ENCODE data around the gene IGSF21. TPM values are rescaled to one million over a fixed set of nuclear protein-coding genes. Genes with fewer than 3 reads are reported as not detected.

IGSF21 gene
- total RNA-seq, 4 donors from 2014 or later, result not detected

DNA sequence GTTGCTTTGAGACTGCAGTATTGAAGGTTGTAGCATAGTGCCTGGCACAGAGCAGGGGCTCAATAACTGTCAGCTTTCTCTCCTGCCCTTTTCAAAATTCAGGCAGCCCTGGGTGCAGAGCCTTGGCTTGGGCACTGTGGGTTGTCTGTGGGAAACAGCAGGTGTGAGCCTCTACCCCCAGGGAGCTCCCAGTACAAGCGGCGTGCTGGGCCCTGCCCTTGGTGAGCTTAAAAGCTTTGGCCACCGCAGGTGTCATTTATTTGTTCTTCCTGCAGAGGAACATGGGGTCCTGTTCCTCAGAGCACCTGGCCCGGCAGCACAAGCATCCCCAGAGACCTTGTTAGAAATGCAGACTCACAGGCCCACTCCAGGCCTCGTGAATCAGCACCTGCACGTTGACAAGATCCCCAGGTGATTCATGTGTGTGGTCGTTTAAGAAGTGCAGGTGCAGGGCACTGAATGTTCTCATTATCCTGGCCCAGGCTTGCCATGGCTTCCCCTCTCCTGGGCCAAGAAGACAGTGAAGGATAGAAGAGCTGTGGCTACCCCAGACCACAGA, 29.9 kb upstream of the IGSF21 start:
- H3K36me3 ChIP-seq, result no peaks in the 10 kb centered on the region
- H3K9me3 ChIP-seq, result no peaks in the 10 kb centered on the region
- no peak overlapping the region for H3K27ac ChIP-seq
- no peak overlapping the region for H3K4me3 ChIP-seq
- TF ChIP-seq, protein P1, sequence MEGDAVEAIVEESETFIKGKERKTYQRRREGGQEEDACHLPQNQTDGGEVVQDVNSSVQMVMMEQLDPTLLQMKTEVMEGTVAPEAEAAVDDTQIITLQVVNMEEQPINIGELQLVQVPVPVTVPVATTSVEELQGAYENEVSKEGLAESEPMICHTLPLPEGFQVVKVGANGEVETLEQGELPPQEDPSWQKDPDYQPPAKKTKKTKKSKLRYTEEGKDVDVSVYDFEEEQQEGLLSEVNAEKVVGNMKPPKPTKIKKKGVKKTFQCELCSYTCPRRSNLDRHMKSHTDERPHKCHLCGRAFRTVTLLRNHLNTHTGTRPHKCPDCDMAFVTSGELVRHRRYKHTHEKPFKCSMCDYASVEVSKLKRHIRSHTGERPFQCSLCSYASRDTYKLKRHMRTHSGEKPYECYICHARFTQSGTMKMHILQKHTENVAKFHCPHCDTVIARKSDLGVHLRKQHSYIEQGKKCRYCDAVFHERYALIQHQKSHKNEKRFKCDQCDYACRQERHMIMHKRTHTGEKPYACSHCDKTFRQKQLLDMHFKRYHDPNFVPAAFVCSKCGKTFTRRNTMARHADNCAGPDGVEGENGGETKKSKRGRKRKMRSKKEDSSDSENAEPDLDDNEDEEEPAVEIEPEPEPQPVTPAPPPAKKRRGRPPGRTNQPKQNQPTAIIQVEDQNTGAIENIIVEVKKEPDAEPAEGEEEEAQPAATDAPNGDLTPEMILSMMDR (IDR thresholded peaks at IDR 0.05), result no peak
- TF ChIP-seq POLR2A (IDR thresholded peaks at IDR 0.05), result no peak
- no peak for DNase-seq
- no peaks in the 10 kb centered on the region for H3K27me3 ChIP-seq
- no peaks in the 10 kb centered on the region for H3K4me1 ChIP-seq

DNA sequence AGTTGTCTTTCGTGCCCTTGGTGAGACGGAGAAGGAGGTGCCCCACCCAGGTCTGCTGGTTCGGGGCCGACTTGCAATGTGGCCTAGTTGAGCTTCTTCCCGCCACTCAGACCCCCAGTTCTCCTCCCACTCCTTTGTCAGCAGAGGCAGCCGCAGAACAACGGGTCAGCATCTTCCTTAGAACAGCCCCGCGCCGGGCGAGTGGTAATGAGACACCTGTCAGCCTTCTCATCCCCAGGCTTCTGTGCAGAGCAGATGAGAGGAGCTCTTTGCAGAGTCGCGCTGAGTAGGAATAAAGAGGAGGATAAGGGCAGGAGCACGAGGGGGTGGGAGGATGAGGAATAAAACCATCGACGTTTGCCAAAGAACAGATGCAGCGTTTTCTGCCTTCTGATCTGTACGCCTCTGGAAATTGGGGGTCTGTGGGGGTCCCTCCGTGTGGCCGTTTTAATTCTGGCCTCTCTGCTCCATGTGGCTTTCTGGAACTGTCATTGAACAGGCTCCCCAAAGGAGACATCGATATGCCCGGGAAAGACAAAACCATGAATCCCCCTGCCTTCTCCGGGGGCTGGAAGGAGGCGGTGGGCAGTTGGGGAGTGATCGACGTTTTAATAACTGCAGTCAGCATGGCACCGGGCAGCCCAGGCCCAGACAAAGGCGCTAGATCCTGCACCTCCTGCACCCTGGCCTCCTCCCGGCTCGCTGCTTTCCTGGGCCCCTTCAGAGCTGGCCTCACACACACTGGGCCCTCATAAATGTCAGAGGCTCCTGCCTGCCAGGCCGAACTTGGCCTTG, 27.5 kb upstream of the IGSF21 start:
- H3K27me3 ChIP-seq, result no peaks in the 10 kb centered on the region
- H3K36me3 ChIP-seq, result no peaks in the 10 kb centered on the region
- no peak overlapping the region for H3K27ac ChIP-seq
- no peaks in the 10 kb centered on the region for H3K9me3 ChIP-seq
- no peak for DNase-seq
- no peak for TF ChIP-seq POLR2A (IDR thresholded peaks at IDR 0.05)
- TF ChIP-seq, protein P1 (IDR thresholded peaks at IDR 0.05), result no peak
- H3K4me1 ChIP-seq, result no peaks in the 10 kb centered on the region
- H3K4me3 ChIP-seq, result no peak overlapping the region

DNA sequence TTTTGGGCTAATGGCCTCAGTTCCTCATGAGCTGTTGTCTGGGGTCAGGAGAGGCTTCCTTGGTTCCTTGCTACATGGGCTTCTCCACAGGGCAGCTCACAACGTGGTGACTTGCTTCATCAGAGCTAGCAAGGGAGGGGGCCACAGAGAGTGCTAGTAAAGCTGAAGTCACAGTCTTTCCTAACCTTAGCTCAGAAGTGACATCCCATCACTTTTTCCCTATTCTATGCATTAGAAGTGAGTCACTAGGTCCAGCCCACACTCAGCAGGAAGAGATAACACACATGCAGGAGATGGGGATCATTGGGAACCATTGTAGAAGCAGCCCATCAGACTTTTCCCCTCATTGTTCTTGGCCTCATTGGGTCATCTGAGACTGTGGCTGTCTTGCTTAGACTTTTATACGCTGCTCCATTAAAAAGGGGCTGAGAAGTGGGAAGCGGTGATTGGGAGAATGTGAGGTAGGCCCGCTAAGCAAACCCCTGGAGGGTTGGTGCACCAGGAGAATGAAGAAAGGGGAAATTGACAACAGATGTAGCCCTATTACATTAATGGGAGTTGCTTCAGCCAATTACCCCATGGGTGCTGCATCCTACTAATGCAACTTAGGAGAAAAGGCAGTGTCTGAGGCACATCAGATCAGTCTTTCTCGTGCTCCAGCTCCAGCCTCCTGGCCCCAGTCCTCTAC, 22.1 kb upstream of the IGSF21 start:
- Histone ChIP-seq H3K4me1 (no peaks in the 10 kb centered on the region), H3K36me3 (no peaks in the 10 kb centered on the region), H3K27ac (no peak overlapping the region), H3K4me3 (no peak overlapping the region), H3K9me3 (no peaks in the 10 kb centered on the region), H3K27me3 (no peaks in the 10 kb centered on the region)
- no peak for DNase-seq
- TF ChIP-seq POLR2A (IDR thresholded peaks at IDR 0.05), result no peak
- TF ChIP-seq, protein P1 (IDR thresholded peaks at IDR 0.05), result no peak

DNA sequence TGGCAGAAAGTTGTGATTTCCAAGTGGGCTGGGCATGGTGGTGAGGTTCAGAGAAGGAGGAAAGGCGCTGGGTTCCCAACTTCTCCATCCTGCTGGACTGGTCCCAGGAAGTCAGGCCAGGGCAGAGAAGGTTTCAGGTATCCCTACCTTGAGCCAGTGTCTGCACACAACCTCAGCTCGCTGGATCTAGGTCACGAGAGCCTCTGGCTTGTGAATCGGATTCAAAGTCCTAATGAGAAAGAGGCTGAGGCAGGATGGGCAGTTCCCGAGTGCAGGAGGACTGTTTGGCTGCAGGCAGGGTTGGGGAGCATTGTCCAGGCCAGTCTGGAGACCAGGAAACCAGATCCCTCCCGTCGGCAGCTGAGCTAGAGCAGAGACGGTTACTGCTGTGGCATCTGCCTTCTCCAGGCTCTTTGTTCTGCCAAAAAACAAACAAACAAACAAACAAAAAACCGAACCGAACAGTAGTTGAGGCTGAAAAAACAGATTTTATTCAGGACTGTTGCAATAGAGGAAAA, 19.5 kb upstream of the IGSF21 start:
- H3K4me1 ChIP-seq, result no peaks in the 10 kb centered on the region
- no peaks in the 10 kb centered on the region for H3K36me3 ChIP-seq
- H3K9me3 ChIP-seq, result no peaks in the 10 kb centered on the region
- no peak overlapping the region for H3K27ac ChIP-seq
- H3K27me3 ChIP-seq, result no peaks in the 10 kb centered on the region
- TF ChIP-seq POLR2A (IDR thresholded peaks at IDR 0.05), result no peak
- TF ChIP-seq, protein P1 (IDR thresholded peaks at IDR 0.05), result no peak
- DNase-seq, result no peak
- no peak overlapping the region for H3K4me3 ChIP-seq

DNA sequence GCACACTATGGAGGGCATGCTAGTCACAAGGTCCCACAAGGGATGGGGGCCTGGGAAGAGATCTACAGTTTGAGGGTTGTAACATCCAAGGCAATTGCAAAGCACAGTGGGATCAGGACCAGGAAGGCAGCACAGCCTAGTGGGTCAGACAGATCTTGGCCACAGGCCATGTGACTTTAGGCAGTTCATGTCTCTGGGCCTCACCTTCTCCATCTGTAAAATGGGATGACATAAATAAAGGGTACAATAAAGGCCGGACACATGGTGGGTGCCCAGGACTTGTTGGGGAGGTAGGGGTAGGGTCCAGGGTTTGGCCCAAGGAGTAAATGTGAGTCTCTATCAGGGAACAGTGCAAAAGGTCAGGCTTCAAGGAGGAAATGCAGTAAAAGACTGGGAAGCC, 18.1 kb upstream of the IGSF21 start:
- no peaks in the 10 kb centered on the region for H3K36me3 ChIP-seq
- TF ChIP-seq, protein P1 (IDR thresholded peaks at IDR 0.05), result no peak
- TF ChIP-seq POLR2A (IDR thresholded peaks at IDR 0.05), result no peak
- no peak overlapping the region for H3K4me3 ChIP-seq
- no peak overlapping the region for H3K27ac ChIP-seq
- H3K4me1 ChIP-seq, result no peaks in the 10 kb centered on the region
- H3K9me3 ChIP-seq, result no peaks in the 10 kb centered on the region
- no peak for DNase-seq
- H3K27me3 ChIP-seq, result no peaks in the 10 kb centered on the region
